Ramos (cell line): Measurements from ENCODE around the gene KLF5.
"Not testable (repeated sequence)": the region's sequence is repeated elsewhere in the genome, so short reads cannot be mapped to it uniquely, and the experiment has no call there.

ENCODE experiments used
- in situ Hi-C: fragments of 300-500 bp; cut with MboI; formaldehyde crosslinking; loops from one replicate; pipeline ENCODE4 v1.14.3; 2022; ENCODE audit warnings: low sequenced_read_pairs; ENCODE audit not compliant: unreplicated experiment

KLF5 gene

DNA sequence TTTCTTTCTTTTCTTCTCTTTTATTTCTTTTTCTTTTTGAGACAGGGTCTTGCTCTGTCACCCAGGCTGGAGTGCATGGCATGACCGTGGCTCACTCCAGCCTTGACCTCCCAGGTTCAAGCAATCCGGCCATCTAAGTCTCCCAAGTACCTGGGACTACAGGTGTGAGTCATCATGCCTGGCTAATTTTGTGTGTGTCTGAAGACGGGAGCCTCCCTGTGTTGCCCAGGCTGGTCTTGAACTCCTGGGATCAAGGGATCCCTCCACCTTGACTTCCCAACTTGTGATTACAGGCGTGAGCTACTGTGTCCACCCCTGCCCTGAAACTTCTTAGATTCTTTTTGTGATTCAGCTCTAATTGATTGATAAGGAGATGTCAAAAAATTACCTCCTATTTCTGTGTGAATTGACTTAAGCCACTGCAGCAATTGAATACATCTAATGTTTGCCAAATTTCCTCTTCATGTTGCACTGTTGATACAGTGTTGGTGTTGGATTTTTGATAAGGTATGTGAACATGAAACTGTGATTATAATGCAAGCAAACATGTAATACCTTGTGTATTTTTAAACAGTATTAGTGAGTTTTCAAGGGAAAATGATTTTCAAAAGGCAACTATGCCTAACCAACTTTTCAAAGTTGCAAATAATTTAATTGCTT lies 22.6 kb downstream of the KLF5 start:
- in situ Hi-C loops = no loop called here

DNA sequence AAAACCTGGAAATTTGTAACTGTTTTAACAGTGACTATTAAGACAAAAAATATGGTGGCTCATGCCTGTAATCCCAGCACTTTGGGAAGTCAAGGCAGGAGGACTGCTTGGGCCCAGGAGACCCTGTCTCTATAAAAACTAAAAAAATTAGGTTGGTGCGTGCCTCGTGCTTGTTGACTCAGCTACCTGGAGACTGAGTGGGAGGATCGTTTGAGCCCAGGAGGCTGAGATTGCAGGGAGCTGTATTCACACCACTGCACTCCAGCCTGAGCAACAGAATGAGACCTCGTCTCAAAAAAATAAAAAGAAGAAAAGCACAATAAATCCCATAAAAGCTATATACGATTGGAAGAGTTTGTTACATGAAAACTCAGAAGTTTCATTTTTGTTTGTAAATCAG lies 23.7 kb downstream of the KLF5 start:
- in situ Hi-C loops = no loop called here

DNA sequence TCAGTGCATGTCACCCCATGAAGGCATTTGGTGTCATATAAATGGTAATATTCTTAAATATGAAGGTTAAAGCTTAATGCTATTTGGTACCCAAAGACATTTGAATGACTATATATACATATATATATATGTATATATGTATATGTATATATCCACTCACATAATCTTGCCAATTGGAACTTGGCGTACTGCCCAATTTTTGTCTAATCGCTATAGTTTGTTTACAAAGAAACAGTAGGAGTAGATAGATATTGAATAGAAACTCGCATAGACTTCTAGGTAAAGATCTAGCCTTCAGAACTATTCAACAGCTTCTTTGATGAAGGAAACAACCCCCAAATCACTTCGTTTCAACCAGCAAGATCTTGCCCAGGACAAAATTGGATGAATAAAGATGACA lies 24.1 kb downstream of the KLF5 start:
- in situ Hi-C loops = no loop called here

DNA sequence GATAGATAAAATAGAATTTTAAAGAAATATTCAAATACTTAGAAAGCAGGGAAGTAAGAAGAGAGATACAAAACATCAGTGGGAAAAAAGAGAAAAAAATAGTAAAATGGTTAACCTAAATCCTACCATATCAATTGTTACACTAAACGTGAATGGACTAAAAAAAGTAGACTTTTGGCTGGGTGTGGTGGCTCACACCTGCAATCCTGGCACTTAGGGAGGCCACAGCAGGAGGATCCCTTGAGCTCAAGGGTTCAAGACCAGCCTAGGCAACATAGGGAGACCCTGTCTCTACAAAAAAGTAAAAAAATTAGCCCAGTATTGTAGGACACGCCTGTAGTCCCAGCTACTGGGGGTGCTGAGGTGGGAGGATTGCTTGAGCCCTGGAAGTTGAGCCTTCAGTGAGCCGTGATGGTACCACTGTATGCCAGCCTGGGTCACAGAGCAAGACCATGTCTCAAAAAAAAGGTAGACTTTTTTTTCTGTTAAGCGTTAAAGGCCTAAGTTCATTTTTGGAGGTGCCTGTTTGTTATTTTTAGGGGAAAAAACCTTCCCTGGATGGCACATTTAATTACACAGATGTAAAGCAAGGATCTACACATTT lies 29.6 kb downstream of the KLF5 start:
- in situ Hi-C loops = no loop called here

DNA sequence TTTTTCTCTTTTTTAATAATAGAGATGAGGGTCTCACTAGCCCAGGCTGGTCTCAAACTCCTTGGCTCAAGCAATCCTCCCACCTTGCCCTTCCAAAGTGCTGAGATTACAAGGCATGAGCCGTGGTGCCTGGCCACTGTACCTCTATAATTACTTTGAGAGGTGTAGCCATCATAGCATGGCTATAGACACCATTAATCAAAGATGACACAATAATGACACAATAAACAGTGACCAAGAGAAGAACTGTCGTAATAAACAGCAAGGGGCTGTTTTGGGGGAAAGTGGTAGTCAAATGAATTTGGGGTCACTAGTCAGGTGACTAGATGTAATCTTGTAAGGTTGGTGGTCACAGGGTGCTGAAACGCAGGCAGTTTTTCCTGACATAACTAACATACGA lies 30.4 kb downstream of the KLF5 start:
- in situ Hi-C loops = no loop called here

DNA sequence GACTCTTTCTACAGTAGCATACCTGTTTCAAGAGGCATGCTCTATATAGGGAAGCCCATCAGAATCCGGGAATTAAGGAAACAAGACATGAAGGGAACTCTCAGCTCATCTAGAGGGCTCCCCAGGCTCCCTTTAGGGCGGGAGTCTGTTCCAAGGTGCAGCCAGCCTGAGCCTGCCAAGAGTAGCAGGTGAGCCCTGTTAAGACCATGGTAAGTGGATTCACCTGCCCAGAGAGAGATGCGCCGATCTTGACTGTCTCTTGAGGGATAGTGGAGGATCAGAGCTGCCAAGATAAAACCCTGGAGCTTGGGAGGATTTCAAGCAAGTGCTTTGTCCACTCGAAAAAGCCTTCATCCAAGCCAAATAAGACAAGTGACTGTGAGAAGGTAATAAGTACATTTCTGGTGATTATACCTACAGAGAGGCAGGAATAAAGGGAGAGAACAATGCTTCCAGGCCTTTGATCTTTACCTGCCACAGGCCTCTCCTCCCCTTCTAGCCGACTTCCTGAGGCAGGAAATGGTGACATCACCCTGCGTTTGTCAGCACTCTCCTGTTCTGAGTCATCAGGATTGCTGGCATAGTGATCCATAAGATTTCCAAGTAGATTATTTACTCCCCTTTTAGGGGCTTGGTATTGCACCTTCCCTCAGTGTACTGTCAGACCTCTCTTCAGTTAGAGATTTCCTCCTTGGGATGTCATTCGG lies 31.5 kb downstream of the KLF5 start:
- in situ Hi-C loops = no loop called here

DNA sequence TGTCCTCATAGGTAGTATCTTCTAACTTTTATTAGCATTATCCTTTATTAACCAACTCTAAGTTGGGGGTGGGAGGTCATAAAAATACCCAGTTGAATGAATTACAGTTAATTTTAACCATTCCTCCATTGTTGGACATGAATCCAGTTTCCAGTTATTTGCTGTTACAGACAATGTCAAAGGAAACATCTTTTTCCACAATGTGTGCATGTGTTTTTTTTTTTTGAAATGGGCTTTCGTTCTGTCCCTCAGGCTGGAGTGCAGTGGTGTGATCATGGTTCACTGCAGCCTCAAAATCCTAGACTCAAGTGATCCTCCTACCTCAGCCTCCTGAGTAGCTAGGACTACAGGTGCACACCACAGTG lies 32.0 kb downstream of the KLF5 start:
- in situ Hi-C loops = no loop called here

DNA sequence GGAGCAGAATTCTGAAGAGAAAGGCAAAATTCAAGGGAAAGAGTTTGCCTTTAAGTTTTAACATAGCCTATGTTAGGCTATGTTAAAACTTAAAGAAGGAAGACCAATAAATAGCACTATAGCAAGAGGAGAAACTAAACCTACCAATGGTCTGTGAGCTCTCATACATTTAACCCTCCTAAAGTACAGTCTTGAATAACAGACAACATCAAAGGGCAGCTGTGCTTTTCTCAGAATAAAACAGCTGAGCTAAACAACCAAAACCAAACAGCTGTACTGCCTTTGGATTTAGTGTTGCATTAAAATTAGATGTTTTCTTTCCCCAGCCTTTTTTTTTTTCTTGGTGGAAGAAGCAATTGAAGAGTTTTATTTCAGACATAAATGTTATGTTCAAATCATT lies 34.0 kb downstream of the KLF5 start:
- in situ Hi-C loops = no loop called here

DNA sequence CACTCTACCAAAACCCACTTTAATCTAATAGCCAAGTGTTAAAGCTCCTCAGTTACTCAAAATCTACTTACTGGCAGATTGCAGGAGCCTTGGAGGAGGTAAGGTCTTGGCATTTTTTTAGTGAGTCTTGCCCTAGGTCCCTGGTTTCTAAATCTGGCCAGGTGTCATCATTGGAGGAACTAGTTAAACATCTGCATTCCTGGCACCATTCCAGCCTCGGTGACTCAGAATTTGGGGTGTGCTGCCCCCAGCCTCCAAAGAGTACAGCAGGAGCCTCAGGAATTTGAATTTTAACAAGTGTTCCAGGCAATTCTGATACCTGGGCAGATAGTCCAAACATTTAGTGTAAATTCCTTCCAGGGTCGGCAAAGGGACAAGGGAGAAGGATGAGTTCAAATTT lies 37.4 kb downstream of the KLF5 start:
- in situ Hi-C loops = no loop called here

DNA sequence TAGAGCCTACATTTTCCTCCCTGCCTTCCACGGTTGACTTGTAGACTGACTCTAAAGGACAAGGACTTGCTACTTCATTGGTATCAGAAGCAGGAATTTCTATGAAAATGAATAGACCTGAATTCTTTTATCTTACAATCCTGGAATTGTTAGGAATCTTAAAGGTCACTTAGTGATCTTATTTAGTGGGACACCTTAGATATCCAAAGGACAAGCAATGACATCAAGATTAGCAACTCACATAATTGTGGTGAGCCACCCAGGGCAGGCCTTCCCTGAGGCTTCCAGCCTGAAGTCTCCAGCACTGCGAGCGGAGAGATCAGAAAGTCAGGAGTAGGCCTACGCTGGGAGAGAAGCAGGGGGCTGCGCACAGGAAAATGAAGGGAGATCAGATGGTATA lies 37.8 kb downstream of the KLF5 start:
- in situ Hi-C loops = no loop called here

DNA sequence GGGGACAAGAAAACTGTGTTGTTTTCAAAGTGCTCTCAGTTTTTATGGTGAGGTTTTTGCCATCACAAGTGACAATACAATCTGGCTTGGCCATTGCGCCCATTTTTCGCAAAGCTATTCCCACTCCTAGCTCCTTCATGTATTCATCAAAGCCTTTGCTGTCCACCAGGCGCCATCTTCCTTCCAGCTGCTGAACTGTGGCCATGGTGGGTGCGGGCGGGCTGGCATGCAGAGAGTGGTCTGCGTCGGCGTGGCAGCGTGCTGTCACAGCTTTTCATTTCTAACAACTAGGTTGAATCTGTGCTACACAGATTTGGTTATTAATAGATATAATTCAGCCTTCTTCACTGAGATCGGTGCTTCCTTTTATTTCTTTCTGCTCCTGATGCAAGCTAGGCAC lies 42.0 kb downstream of the KLF5 start:
- in situ Hi-C loops = not testable (repeated sequence)

DNA sequence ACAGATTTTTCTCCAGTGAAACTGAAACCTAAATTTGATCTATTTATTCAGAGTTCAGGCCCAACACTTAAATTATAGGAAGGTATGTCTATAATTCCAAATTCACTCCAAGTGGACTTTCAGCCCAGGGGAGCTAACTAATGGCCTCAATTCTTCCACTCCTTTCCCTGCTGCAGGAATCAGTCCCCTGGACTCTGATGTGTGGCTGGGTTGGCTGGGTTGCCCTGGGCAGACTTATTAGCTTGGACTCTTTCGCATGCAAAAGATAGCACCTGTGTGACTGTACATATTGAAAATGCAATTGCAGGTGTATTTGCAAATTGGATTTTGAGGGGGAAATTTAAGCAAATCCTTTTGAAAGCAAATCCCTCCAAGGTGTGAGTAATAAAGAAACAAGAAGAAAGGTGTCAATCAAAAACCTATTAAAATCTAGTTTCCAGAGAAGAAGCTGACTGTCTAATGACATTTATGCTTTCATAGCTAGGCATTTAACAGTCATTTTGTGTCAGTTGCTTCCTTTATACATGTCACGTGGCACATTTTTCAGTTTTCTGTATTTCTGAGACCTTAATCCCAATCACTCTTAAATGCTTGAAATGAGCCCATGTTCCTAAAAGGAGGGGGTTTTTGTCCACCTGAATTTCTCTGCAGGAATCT lies 42.7 kb downstream of the KLF5 start:
- in situ Hi-C loops = no loop called here

DNA sequence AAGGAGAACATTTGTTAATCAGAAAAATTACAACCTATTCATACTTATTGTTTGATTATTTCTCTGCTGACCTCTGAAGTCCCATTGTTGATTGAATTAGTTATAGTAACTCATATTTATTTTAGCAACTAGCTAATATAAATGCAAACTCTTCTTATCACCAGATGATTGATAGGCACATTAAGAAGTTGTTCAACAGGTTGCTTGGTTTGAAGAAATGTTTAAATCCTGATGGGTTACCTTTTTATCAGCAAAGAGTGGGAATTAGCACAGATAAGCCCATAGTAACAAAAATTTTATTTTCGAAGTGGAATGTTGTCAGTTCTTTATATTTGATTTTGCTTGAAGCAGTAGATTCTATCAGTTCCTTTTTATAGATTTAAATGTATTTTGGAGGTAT lies 44.4 kb downstream of the KLF5 start:
- in situ Hi-C loops = no loop called here

DNA sequence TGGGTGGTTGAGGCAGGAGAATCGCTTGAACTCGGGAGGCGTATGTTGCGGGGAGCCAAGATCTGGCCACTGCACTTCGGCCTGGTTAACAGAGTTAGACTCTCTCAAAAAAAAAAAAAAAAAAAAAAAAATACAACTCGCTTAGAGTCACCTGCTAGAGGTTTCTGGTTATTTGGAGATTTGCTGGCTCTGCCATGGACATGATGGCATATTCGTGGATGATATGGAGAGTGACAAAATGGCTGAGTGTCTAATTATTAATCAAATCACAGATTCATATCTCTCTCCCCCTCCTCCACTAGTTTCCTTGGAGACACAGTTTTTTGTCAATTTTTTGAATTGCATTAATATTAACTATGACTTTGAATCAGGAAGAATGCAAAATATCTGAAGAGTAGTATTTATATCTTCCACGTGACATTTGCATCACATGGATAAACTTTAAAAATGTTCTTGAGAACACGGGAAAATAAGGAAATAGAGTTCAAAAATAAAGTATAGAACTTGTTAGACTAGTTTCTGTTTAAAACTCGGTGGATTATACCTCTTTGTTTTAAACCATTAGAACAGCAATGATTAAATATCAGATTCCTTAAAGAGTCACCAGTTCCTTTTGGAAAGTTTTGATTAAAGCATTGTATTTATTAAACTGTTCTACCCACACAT lies 47.8 kb downstream of the KLF5 start:
- in situ Hi-C loops = no loop called here

DNA sequence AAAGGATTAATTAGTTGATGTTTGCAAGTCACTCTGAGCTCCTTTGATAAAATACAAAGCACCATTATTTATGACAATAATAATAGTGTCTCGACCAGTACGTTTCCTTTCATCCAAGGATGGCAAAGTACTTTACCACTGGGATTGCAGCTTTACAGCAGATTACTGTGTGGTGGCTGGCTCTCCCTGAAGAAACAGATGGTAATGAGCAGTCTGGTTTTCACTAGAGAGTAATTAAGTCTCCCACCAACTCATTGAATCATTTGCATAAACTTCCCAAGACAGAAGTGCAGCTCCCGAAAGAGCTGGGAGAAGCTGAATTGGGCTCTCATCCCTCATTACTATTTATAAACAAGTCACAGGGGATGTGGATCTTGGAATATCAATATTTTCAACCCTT lies 48.7 kb downstream of the KLF5 start:
- in situ Hi-C loops = no loop called here

DNA sequence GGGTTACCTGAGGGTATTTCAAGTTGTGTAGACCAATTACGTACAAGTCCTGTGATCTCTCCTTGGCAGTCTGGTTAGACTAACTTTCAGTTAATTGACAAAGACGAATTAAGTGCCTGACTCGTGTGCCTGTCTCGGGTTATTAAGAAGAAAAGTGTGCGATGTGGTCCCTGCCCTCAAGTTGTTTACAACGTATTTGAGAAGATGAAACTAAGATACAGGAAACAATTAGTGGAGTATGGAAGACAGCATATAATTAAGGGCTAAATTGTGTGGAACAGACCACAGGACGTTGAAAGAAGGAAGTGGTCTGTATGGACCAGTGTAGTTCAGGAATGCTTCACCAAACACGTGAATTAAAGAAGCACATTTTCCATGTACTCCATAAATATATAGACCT lies 49.2 kb downstream of the KLF5 start:
- in situ Hi-C loops = no loop called here

DNA sequence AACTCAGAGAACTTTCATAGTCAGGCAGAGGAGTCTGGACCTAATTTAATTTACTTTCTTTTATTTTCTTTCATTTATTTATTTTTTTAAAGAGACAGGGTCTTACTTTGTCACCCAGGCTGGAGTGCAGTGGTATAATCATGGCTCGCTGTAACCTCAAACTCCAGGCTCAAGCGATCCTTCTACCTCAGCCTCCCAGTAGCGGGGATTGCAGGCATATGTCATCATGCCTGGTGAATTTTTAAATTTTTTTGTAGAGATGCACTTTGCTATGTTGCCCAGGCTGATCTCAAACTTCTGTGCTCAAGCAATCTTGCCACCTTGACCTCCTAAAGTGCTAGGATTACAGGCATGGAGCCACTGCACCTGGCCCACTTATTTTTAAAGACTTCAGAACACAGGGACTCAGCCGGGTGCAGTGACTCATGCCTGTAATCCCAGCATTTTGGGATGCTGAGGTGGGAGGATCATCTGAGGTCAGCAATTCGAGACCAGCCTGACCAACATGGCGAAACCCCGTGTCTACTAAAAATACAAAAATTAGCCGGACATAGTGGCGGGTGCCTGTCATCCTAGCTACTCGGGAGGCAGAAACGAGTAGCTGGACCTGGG lies 50.6 kb downstream of the KLF5 start:
- in situ Hi-C loops = no loop called here

DNA sequence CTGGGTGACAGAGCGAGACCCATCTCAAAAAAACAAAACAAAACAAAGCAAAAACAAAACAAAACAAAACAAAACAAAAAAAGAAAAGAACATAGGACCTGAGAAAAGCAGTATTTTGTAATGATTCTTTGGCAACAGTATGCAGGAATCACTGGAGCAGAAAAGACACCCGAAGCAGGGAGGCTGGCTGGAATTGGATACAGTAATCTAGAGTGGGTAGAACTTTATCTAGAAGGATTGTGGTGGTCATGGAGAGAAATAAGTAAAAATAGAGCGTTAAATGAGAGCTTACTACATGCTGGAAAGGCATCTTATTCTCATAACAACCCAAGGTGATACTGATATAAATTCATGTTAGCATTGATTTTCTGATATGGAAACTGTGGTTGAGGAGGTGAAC lies 51.2 kb downstream of the KLF5 start:
- in situ Hi-C loops = no loop called here

DNA sequence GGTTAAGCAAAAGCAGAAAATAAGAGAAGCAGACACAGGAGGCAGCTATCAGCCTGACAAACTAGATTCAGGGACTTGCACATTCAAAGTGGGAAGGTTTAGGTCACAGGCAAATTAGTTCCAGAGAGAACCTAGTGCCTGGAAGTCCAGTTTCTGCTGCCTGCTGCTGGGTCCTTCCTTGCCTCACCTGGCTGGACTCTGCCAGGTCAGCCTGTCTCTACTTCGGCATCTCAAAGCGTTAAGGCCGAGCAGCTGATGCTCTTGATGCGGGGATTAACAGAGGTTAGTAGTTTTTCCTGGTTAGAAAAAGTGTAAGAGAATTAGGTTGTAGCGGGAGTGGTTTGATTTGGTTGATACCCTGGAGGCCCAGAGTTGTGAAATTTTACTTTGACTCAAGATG lies 52.0 kb downstream of the KLF5 start:
- in situ Hi-C loops = no loop called here

DNA sequence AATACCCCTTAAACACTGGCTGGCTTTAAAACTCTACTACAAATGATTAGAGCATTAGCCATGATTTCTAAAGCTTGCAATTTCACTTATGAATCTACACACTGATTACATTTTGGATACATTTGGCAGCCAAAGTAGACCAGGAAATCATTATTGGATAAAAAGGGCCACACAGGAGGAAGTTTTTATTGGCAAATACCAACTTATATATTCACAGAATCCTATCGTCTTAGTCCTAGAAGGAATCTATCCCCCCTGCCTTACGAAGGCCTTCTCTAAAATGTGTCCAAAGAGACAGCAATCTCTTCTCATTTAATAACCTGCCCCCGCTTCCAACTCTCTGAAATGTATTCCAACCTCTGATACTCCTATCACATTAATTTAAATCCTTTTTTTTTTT lies 52.5 kb downstream of the KLF5 start:
- in situ Hi-C loops = no loop called here

DNA sequence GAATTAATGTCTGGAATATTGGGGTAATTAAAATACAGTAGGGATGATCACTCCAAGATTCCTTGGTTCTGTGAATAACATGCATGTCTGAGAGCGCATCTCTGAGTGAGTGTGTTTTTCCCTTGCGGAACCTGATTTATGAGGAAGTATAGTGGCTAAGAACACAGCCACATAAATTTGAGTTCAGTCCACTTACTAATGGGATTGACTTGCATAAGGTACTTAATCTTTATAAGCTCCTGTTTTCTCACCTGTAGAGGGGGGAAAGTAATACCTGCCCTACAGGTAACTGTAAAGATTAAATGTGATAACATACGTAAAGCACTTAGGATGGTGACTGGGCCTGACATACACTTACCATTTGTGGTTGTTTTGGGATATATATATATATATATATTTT lies 60.8 kb downstream of the KLF5 start:
- in situ Hi-C loops = no loop called here
